Coronary artery (tissue), 2 donors: Measurements from ENCODE around the gene CX3CR1.
"Not testable (repeated sequence)": the region's sequence is repeated elsewhere in the genome, so short reads cannot be mapped to it uniquely, and the experiment has no call there.

Experiments used
- DNase-seq: peaks from one replicate; pipeline ENCODE4 v3.0.0-alpha.2; 2017; ENCODE audit warnings: low spot score
- H3K27ac ChIP-seq, 2 donors: fragments of 200-600 bp; sonication (generic); one replicate each; pipeline ENCODE4 v1.5.1; 2016 to 2019
- H3K4me3 ChIP-seq: fragments of 200-600 bp; sonication (generic); 2 replicates; pipeline ENCODE4 v1.5.1; 2016; ENCODE audit warnings: mild to moderate bottlenecking, moderate library complexity
- CTCF ChIP-seq: fragments of 200-600 bp; sonication (generic); IDR thresholded peaks from one replicate; pipeline ENCODE4 v1.5.1; 2019; ENCODE audit warnings: antibody characterized with exemption

CX3CR1 gene

GRCh38 chr3:39237027-39237426 is 42.8 kb downstream of the CX3CR1 start:
- DNase-seq = no peak
- H3K4me3 ChIP-seq = no peak overlapping the region
- H3K27ac ChIP-seq = no peak overlapping the region
- TF ChIP-seq CTCF = no peak

- DNase-seq = no peak
- no peak overlapping the region for H3K27ac ChIP-seq
- no peak overlapping the region for H3K4me3 ChIP-seq
- no peak for TF ChIP-seq CTCF
These were observed 45.2 kb downstream of the CX3CR1 start for GRCh38 chr3:39234651-39235050.

- H3K27ac ChIP-seq = no peak overlapping the region
- no peak for TF ChIP-seq CTCF
- DNase-seq = no peak
- no peak overlapping the region for H3K4me3 ChIP-seq
These were observed 47.0 kb downstream of the CX3CR1 start for GRCh38 chr3:39232859-39233258.

GRCh38 chr3:39230453-39230852 is 49.4 kb downstream of the CX3CR1 start:
- Histone ChIP-seq H3K27ac (no peak overlapping the region), H3K4me3 (no peak overlapping the region)
- no peak for TF ChIP-seq CTCF
- DNase-seq = no peak

GRCh38 chr3:39228496-39228895 is 51.3 kb downstream of the CX3CR1 start:
- Histone ChIP-seq H3K27ac (no peak overlapping the region), H3K4me3 (no peak overlapping the region)
- DNase-seq = no peak
- no peak for TF ChIP-seq CTCF

- not testable (repeated sequence) for H3K4me3 ChIP-seq, DNase-seq, H3K27ac ChIP-seq
These were observed 52.2 kb downstream of the CX3CR1 start for GRCh38 chr3:39227596-39227995.

- DNase-seq = no peak
These were observed 53.6 kb downstream of the CX3CR1 start for GRCh38 chr3:39226106-39226741.

More at GRCh38 chr3:39226106-39226741, 53.6 kb downstream of the CX3CR1 start:
- H3K4me3 ChIP-seq = no peak overlapping the region
- no peak for TF ChIP-seq CTCF
- H3K27ac ChIP-seq = no peak overlapping the region
